ENCODE results near the gene HS6ST3. TPM values are rescaled to one million over a fixed set of nuclear protein-coding genes. Genes with fewer than 3 reads are reported as not detected.

HS6ST3 gene
- total RNA-seq, 1 experiment from 2014 or later = 1.2 TPM

DNA sequence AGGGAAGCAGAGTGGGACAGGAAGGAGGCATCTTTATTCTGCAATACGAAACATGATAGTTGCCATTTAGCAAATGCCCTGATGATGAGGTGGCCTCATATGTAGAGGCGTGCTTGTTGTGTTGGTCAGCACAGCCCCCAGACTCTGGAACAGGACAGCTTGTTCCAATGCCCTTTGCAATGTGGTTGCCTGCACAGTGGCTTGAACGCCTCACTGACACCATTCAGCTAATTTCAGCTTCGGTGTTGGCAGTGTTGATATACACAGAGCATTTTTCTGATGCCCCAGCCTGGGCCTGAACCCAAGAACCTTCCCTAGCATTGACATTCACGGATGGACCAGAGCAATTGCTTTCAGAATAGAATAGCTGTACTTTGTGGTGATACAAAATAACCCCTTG lies 133.3 kb downstream of the HS6ST3 start:
- Mint-ChIP-seq H3K36me3 (no peaks in the 10 kb centered on the region), H3K4me1 (no peaks in the 10 kb centered on the region), H3K4me3 (no peak overlapping the region), H3K27me3 (ENCODE audit: low read depth) (no peaks in the 10 kb centered on the region), H3K9me3 (no peaks in the 10 kb centered on the region), H3K27ac (no peak overlapping the region)
- TF ChIP-seq ELF4 (CRISPR knock-in tag; IDR thresholded peaks at IDR 0.05; ENCODE audit: low read depth) (no peak), KAT7 (CRISPR knock-in tag; IDR thresholded peaks at IDR 0.05; ENCODE audit: borderline replicate concordance) (no peak)
- CTCF ChIA-PET = interaction anchor here (0.6 to 1.3 kb wide), 2 partner anchors 203 to 562 kb away, joined by 3 read pairs; no protein-coding TSS in a partner anchor
- POLR2A ChIA-PET = no interaction called here
- DNase-seq (ENCODE audit: low spot score) (no peak), ATAC-seq (no peak)

DNA sequence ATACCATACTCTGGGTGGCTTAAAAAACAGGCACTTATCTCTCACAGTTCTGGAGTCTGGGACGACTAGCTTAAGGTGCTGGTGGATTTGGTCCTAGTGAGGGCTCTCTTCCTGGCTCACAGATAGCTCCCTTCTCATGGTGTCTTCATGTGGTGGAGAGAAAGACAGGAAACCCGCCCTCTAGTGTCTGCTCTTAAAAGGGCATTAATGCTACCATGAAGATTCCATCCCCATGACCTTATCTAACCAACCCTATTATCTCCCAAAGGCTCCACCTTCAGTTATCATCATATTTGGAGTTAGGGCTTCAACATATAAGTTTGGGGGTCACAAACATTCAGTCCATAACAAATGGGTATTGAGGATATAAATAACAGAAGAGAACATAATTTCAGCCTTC lies 139.4 kb downstream of the HS6ST3 start:
- ChIA-PET POLR2A (no interaction called here), CTCF (interaction anchor here (0.6 to 1.3 kb wide), 33 partner anchors 9 to 588 kb away, joined by 3 to 28 read pairs (median 4); partner anchors contain the start of gene UGGT2)
- peak; percentile 96 for ATAC-seq
- Mint-ChIP-seq H3K27ac (no peak overlapping the region), H3K27me3 (ENCODE audit: low read depth) (no peaks in the 10 kb centered on the region), H3K4me1 (no peaks in the 10 kb centered on the region), H3K4me3 (no peak overlapping the region), H3K36me3 (no peaks in the 10 kb centered on the region), H3K9me3 (no peaks in the 10 kb centered on the region)
- no peak for DNase-seq (ENCODE audit: low spot score)
- TF ChIP-seq, protein P1, sequence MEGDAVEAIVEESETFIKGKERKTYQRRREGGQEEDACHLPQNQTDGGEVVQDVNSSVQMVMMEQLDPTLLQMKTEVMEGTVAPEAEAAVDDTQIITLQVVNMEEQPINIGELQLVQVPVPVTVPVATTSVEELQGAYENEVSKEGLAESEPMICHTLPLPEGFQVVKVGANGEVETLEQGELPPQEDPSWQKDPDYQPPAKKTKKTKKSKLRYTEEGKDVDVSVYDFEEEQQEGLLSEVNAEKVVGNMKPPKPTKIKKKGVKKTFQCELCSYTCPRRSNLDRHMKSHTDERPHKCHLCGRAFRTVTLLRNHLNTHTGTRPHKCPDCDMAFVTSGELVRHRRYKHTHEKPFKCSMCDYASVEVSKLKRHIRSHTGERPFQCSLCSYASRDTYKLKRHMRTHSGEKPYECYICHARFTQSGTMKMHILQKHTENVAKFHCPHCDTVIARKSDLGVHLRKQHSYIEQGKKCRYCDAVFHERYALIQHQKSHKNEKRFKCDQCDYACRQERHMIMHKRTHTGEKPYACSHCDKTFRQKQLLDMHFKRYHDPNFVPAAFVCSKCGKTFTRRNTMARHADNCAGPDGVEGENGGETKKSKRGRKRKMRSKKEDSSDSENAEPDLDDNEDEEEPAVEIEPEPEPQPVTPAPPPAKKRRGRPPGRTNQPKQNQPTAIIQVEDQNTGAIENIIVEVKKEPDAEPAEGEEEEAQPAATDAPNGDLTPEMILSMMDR (IDR thresholded peaks at IDR 0.05) = peak; percentile 61
- no peak for TF ChIP-seq ZNF317 (CRISPR knock-in tag; IDR thresholded peaks at IDR 0.05; ENCODE audit: borderline replicate concordance, low read depth)

DNA sequence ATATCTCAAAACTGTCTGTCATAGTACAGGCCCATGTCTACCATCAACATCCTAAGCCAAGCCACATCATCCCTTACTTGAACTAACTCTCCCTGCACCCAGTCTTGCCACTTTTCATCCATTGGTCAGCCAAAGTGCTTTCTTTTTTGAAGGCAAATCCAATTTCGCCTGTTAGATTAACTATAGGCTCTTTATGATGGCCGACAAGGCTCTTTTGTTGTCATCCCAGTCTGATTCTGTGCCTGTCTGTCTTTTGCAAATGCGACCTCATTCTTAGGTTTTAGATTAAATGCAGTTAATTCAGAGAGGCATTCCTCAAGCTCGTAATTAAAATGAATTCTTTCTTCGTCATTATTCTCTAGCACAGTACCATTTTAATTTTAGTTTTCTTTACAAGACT lies 148.3 kb downstream of the HS6ST3 start:
- POLR2A ChIA-PET = no interaction called here
- 0 out of 2 replicates have a peak, but pooled peaks cover 5% of the 10 kb centered on the region for H3K36me3 Mint-ChIP-seq
- H3K9me3 Mint-ChIP-seq = no peaks in the 10 kb centered on the region
- DNase-seq (ENCODE audit: low spot score) (no peak), ATAC-seq (no peak)
- H3K4me3 Mint-ChIP-seq = no peak overlapping the region
- no peak for TF ChIP-seq ETV6 (CRISPR knock-in tag; IDR thresholded peaks at IDR 0.05)
- TF ChIP-seq, protein P2, sequence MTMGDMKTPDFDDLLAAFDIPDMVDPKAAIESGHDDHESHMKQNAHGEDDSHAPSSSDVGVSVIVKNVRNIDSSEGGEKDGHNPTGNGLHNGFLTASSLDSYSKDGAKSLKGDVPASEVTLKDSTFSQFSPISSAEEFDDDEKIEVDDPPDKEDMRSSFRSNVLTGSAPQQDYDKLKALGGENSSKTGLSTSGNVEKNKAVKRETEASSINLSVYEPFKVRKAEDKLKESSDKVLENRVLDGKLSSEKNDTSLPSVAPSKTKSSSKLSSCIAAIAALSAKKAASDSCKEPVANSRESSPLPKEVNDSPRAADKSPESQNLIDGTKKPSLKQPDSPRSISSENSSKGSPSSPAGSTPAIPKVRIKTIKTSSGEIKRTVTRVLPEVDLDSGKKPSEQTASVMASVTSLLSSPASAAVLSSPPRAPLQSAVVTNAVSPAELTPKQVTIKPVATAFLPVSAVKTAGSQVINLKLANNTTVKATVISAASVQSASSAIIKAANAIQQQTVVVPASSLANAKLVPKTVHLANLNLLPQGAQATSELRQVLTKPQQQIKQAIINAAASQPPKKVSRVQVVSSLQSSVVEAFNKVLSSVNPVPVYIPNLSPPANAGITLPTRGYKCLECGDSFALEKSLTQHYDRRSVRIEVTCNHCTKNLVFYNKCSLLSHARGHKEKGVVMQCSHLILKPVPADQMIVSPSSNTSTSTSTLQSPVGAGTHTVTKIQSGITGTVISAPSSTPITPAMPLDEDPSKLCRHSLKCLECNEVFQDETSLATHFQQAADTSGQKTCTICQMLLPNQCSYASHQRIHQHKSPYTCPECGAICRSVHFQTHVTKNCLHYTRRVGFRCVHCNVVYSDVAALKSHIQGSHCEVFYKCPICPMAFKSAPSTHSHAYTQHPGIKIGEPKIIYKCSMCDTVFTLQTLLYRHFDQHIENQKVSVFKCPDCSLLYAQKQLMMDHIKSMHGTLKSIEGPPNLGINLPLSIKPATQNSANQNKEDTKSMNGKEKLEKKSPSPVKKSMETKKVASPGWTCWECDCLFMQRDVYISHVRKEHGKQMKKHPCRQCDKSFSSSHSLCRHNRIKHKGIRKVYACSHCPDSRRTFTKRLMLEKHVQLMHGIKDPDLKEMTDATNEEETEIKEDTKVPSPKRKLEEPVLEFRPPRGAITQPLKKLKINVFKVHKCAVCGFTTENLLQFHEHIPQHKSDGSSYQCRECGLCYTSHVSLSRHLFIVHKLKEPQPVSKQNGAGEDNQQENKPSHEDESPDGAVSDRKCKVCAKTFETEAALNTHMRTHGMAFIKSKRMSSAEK (CRISPR knock-in tag; IDR thresholded peaks at IDR 0.05; ENCODE audit: borderline replicate concordance) = no peak
- TF ChIP-seq SOX15 (CRISPR knock-in tag; IDR thresholded peaks at IDR 0.05) = no peak
- TF ChIP-seq, protein P3, sequence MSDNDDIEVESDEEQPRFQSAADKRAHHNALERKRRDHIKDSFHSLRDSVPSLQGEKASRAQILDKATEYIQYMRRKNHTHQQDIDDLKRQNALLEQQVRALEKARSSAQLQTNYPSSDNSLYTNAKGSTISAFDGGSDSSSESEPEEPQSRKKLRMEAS (CRISPR knock-in tag; IDR thresholded peaks at IDR 0.05) = no peak
- TF ChIP-seq PRRX2 (CRISPR knock-in tag; IDR thresholded peaks at IDR 0.05) = no peak
- no peak for TF ChIP-seq GABPB1 (CRISPR knock-in tag; IDR thresholded peaks at IDR 0.05)
- TF ChIP-seq, protein P4, sequence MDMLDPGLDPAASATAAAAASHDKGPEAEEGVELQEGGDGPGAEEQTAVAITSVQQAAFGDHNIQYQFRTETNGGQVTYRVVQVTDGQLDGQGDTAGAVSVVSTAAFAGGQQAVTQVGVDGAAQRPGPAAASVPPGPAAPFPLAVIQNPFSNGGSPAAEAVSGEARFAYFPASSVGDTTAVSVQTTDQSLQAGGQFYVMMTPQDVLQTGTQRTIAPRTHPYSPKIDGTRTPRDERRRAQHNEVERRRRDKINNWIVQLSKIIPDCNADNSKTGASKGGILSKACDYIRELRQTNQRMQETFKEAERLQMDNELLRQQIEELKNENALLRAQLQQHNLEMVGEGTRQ (CRISPR knock-in tag; IDR thresholded peaks at IDR 0.05) = no peak
- no peak for TF ChIP-seq ZNF138 (CRISPR knock-in tag; conservative IDR thresholded peaks at IDR 0.05)
- TF ChIP-seq ESRRA (CRISPR knock-in tag; IDR thresholded peaks at IDR 0.05; ENCODE audit: borderline replicate concordance) = no peak
- TF ChIP-seq, protein P5, sequence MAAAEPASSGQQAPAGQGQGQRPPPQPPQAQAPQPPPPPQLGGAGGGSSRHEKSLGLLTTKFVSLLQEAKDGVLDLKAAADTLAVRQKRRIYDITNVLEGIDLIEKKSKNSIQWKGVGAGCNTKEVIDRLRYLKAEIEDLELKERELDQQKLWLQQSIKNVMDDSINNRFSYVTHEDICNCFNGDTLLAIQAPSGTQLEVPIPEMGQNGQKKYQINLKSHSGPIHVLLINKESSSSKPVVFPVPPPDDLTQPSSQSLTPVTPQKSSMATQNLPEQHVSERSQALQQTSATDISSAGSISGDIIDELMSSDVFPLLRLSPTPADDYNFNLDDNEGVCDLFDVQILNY (CRISPR knock-in tag; IDR thresholded peaks at IDR 0.05) = no peak
- no peak overlapping the region for H3K27ac Mint-ChIP-seq
- H3K4me1 Mint-ChIP-seq = no peaks in the 10 kb centered on the region
- no peaks in the 10 kb centered on the region for H3K27me3 Mint-ChIP-seq (ENCODE audit: low read depth)
- CTCF ChIA-PET = interaction anchor here (1.8 kb wide), 1 partner anchor 9 kb away, joined by 8 read pairs; no protein-coding TSS in a partner anchor

Data from WTC11 (cell line).